Caco-2 (cell line): ENCODE data around the gene EXOC6B. TPM values are rescaled to one million over a fixed set of nuclear protein-coding genes. Genes with fewer than 3 reads are reported as not detected.

Source experiments
- BruUV-seq: library from RNA; stranded (reverse); fragments of 400-500 nt; replicated peaks from 2 replicates; lab custom pipeline; 2021; lab: Mats Ljungman, UMichigan
- CTCF ChIA-PET: fragments of 300-600 bp; sonication (Branson Sonifier 250); formaldehyde crosslinking; loops from one replicate; lab custom pipeline; 2022; ENCODE audit warnings: antibody characterized with exemption; lab: Charles Lee
- POLR2A ChIA-PET: fragments of 300-600 bp; sonication (Branson Sonifier 250); formaldehyde crosslinking; loops from one replicate; lab custom pipeline; 2022; ENCODE audit warnings: antibody characterized with exemption; lab: Charles Lee
- DNase-seq, 2 experiments: peaks; one replicate each; pipeline versions ENCODE4 v3.0.0 to v3.0.0-alpha.2; 2020 to 2022
- H3K27me3 ChIP-seq: replicated peaks from 2 replicates; pipeline ENCODE4 v1.6.0; 2011; ENCODE audit warnings: low read length; ENCODE audit not compliant: control insufficient read depth, insufficient read depth
- H3K36me3 ChIP-seq: 2 replicates; pipeline ENCODE4 v1.5.1; 2011; ENCODE audit warnings: low read length; ENCODE audit not compliant: control insufficient read depth, insufficient read depth
- H3K4me1 ChIP-seq: fragments of 250-450 bp; sonication (Bioruptor Pico); 2 replicates; pipeline ENCODE4 v1.5.1; 2020; ENCODE audit warnings: mild to moderate bottlenecking
- H3K4me3 ChIP-seq: 2 replicates; pipeline ENCODE4 v1.5.1; 2011; ENCODE audit warnings: low read depth, mild to moderate bottlenecking, control low read depth, low read length
- H3K9me3 ChIP-seq: fragments of 250-450 bp; sonication (Bioruptor Pico); 2 replicates; pipeline ENCODE4 v1.5.1; 2020; ENCODE audit warnings: mild to moderate bottlenecking, moderate library complexity
- H3K27ac Mint-ChIP-seq: one replicate; pipeline ENCODE4 v1.8.0; 2022; ENCODE audit warnings: mixed read lengths; ENCODE audit not compliant: unreplicated experiment
- H3K27me3 Mint-ChIP-seq: one replicate; pipeline ENCODE4 v1.8.0; 2022; ENCODE audit warnings: mixed read lengths; ENCODE audit not compliant: insufficient read depth, unreplicated experiment
- H3K36me3 Mint-ChIP-seq: one replicate; pipeline ENCODE4 v1.8.0; 2022; ENCODE audit warnings: mild to moderate bottlenecking, mixed read lengths; ENCODE audit not compliant: insufficient read depth, unreplicated experiment
- H3K4me1 Mint-ChIP-seq: one replicate; pipeline ENCODE4 v1.8.0; 2022; ENCODE audit warnings: low read depth, mixed read lengths; ENCODE audit not compliant: unreplicated experiment
- H3K4me3 Mint-ChIP-seq: one replicate; pipeline ENCODE4 v1.8.0; 2022; ENCODE audit warnings: mild to moderate bottlenecking, moderate library complexity, mixed read lengths; ENCODE audit not compliant: unreplicated experiment
- H3K9me3 Mint-ChIP-seq: one replicate; pipeline ENCODE4 v1.8.0; 2022; ENCODE audit warnings: mixed read lengths; ENCODE audit not compliant: unreplicated experiment
- CTCF ChIP-seq, 2 experiments: fragments of 200-600 bp in 1 of 2; IDR thresholded peaks; 1 replicate in 1 of 2; 2 replicates in 1 of 2; pipeline versions ENCODE4 v1.5.1 to v1.8.0; 2011 to 2022; ENCODE audit warnings: antibody characterized with exemption in 1 of 2, control low read depth in 1 of 2, inconsistent platforms in 1 of 2, low read depth in 1 of 2, low read length in 1 of 2, mild to moderate bottlenecking in 1 of 2, moderate library complexity in 1 of 2; ENCODE audit not compliant: insufficient read depth in 1 of 2, severe bottlenecking in 1 of 2, unreplicated experiment in 1 of 2
- intact Hi-C: fragments of 100-400 bp; cut with micrococcal nuclease; formaldehyde crosslinking; loops from one replicate; pipeline ENCODE4 v1.10.0; 2022; ENCODE audit not compliant: unreplicated experiment
- total RNA-seq: library from RNA; stranded (reverse); gene quantifications from 2 replicates; pipeline ENCODE4 v1.2.3, GENCODE V29; 2022

EXOC6B gene
- total RNA-seq, 1 experiment from 2014 or later, result 36.1 TPM

- H3K9me3 Mint-ChIP-seq, result peaks cover 8% of the 10 kb centered on the region
- DNase-seq, result no peak
- no peak overlapping the region for H3K27ac Mint-ChIP-seq
- H3K36me3 Mint-ChIP-seq, result peaks cover 10% of the 10 kb centered on the region
- Histone ChIP-seq H3K9me3 (peaks cover 4% of the 10 kb centered on the region; the same call in 1 of the 2 replicates), H3K36me3 (no peaks in the 10 kb centered on the region), H3K4me1 (no peaks in the 10 kb centered on the region), H3K27me3 (no peaks in the 10 kb centered on the region), H3K4me3 (no peak overlapping the region)
- no peak for TF ChIP-seq CTCF (IDR thresholded peaks at IDR 0.05; ENCODE audit: insufficient read depth in 1 of 2, low read depth in 1 of 2, low read length in 1 of 2, severe bottlenecking in 1 of 2, unreplicated experiment in 1 of 2)
- intact Hi-C loops, result no loop called here
- ChIA-PET CTCF (no interaction called here), POLR2A (no interaction called here)
- BruUV-seq, result no TSS peak
- no peak overlapping the region for H3K4me3 Mint-ChIP-seq
- H3K27me3 Mint-ChIP-seq, result no peaks in the 10 kb centered on the region
- no peaks in the 10 kb centered on the region for H3K4me1 Mint-ChIP-seq
Observed at GRCh38 chr2:72607189-72607588, 218.6 kb downstream of the EXOC6B start.

- ChIA-PET CTCF (interaction anchor here (0.6 to 1.0 kb wide), 2 partner anchors 284 to 455 kb away, joined by 4 read pairs; no protein-coding TSS in a partner anchor), POLR2A (no interaction called here)
- Histone ChIP-seq H3K9me3 (peaks cover 4% of the 10 kb centered on the region; the same call in 1 of the 2 replicates), H3K27me3 (no peaks in the 10 kb centered on the region), H3K4me1 (no peaks in the 10 kb centered on the region), H3K4me3 (no peak overlapping the region), H3K36me3 (no peaks in the 10 kb centered on the region)
- DNase-seq, result peak in 1 of 2 experiments; percentile 5
- no TSS peak for BruUV-seq
- Mint-ChIP-seq H3K27ac (no peak overlapping the region), H3K36me3 (peaks cover 9% of the 10 kb centered on the region), H3K4me3 (no peak overlapping the region), H3K9me3 (peaks cover 8% of the 10 kb centered on the region), H3K4me1 (no peaks in the 10 kb centered on the region), H3K27me3 (no peaks in the 10 kb centered on the region)
- peak; percentile 65 to 70 for TF ChIP-seq CTCF (IDR thresholded peaks at IDR 0.05; ENCODE audit: insufficient read depth in 1 of 2, low read depth in 1 of 2, low read length in 1 of 2, severe bottlenecking in 1 of 2, unreplicated experiment in 1 of 2)
- intact Hi-C loops, result no loop called here
Observed at GRCh38 chr2:72605836-72606442, 219.9 kb downstream of the EXOC6B start.

- ChIA-PET POLR2A (no interaction called here), CTCF (no interaction called here)
- no peaks in the 10 kb centered on the region for H3K36me3 ChIP-seq
- no peaks in the 10 kb centered on the region for H3K4me1 ChIP-seq
- peaks cover 4% of the 10 kb centered on the region; the same call in 1 of the 2 replicates for H3K9me3 ChIP-seq
- intact Hi-C loops, result no loop called here
- no peak for TF ChIP-seq CTCF (IDR thresholded peaks at IDR 0.05; ENCODE audit: insufficient read depth in 1 of 2, low read depth in 1 of 2, low read length in 1 of 2, severe bottlenecking in 1 of 2, unreplicated experiment in 1 of 2)
- DNase-seq, result no peak
- H3K27me3 ChIP-seq, result no peaks in the 10 kb centered on the region
- Mint-ChIP-seq H3K27ac (no peak overlapping the region), H3K27me3 (no peaks in the 10 kb centered on the region), H3K4me1 (no peaks in the 10 kb centered on the region), H3K9me3 (peaks cover 17% of the 10 kb centered on the region), H3K36me3 (peaks cover 5% of the 10 kb centered on the region), H3K4me3 (no peak overlapping the region)
- no peak overlapping the region for H3K4me3 ChIP-seq
- no TSS peak for BruUV-seq
Observed at GRCh38 chr2:72604468-72604867, 221.4 kb downstream of the EXOC6B start.
